ENCODE measurements around the gene MCU.

The MCU gene

GRCh38 chr10:72846238-72846637 is 154.3 kb downstream of the MCU start:
- no peak for DNase-seq (ENCODE audit: low spot score)

GRCh38 chr10:72847681-72848080 is 155.7 kb downstream of the MCU start:
- DNase-seq (ENCODE audit: low spot score): no peak

GRCh38 chr10:72850861-72851260 is 158.9 kb downstream of the MCU start:
- DNase-seq (ENCODE audit: low spot score): no peak

GRCh38 chr10:72851509-72851908 is 159.6 kb downstream of the MCU start:
- DNase-seq (ENCODE audit: low spot score): no peak

- DNase-seq (ENCODE audit: low spot score): no peak
Observed at GRCh38 chr10:72852508-72852907, 160.6 kb downstream of the MCU start.

GRCh38 chr10:72855129-72855528 is 163.2 kb downstream of the MCU start:
- DNase-seq (ENCODE audit: low spot score): no peak

GRCh38 chr10:72855790-72856189 is 163.8 kb downstream of the MCU start:
- DNase-seq (ENCODE audit: low spot score): no peak

GRCh38 chr10:72858067-72858466 is 166.1 kb downstream of the MCU start:
- DNase-seq (ENCODE audit: low spot score): no peak

- DNase-seq (ENCODE audit: low spot score): no peak
Observed at GRCh38 chr10:72862957-72863356, 171.0 kb downstream of the MCU start.

- peak; percentile 42 for DNase-seq (ENCODE audit: low spot score)
Observed at GRCh38 chr10:72875250-72876055, 183.5 kb downstream of the MCU start.

GRCh38 chr10:72879245-72879644 is 187.3 kb downstream of the MCU start:
- DNase-seq (ENCODE audit: low spot score): no peak

- DNase-seq (ENCODE audit: low spot score): no peak
Observed at GRCh38 chr10:72881291-72881690, 189.3 kb downstream of the MCU start.

GRCh38 chr10:72883861-72884260 is 191.9 kb downstream of the MCU start:
- DNase-seq (ENCODE audit: low spot score): no peak

GRCh38 chr10:72885953-72886352 is 194.0 kb downstream of the MCU start:
- no peak for DNase-seq (ENCODE audit: low spot score)

- DNase-seq (ENCODE audit: low spot score): no peak
Observed at GRCh38 chr10:72886621-72887020, 194.7 kb downstream of the MCU start.

GRCh38 chr10:72887043-72887442 is 195.1 kb downstream of the MCU start:
- DNase-seq (ENCODE audit: low spot score): no peak

GRCh38 chr10:72888151-72888638 is 196.3 kb downstream of the MCU start:
- no peak for DNase-seq (ENCODE audit: low spot score)

GRCh38 chr10:72889391-72889831 is 197.5 kb downstream of the MCU start:
- DNase-seq (ENCODE audit: low spot score): no peak

- DNase-seq (ENCODE audit: low spot score): no peak
Observed at GRCh38 chr10:72890086-72890485, 198.1 kb downstream of the MCU start.

GRCh38 chr10:72893136-72893798 is 201.3 kb downstream of the MCU start, which contains the start of gene OIT3:
Gene OIT3, plus strand, starts transcription at chr10:72893739. Its CDS starts 60 bp downstream, at chr10:72893799.
- no peak for DNase-seq (ENCODE audit: low spot score)

GRCh38 chr10:72895236-72895850 is 203.4 kb downstream of the MCU start:
- DNase-seq (ENCODE audit: low spot score): no peak

GRCh38 chr10:72898616-72899015 is 206.7 kb downstream of the MCU start:
- DNase-seq (ENCODE audit: low spot score): no peak

GRCh38 chr10:72899545-72899944 is 207.6 kb downstream of the MCU start:
- no peak for DNase-seq (ENCODE audit: low spot score)

Data from CD4-positive, alpha-beta T cell treated with Interleukin-2 at 100 ng/mL for 4 hours (primary cell).